Spinal cord (tissue), 10 donors: ENCODE results near the gene GRM7. TPM values are rescaled to one million over a fixed set of nuclear protein-coding genes. Genes with fewer than 3 reads are reported as not detected.
A peak's percentile ranks its signal among the peaks of the same experiment; 100 is the strongest.

ENCODE experiments used
- DNase-seq, 6 donors: peaks; one replicate each; pipeline versions ENCODE4 v3.0.0 to v3.0.0-alpha.2; 2013 to 2015; ENCODE audit warnings: low spot score in 6 of 6, low read depth in 4 of 6
- H3K27ac ChIP-seq: one replicate; pipeline ENCODE4 v1.5.1; 2013; ENCODE audit warnings: low read depth, low read length, control low read depth
- H3K27me3 ChIP-seq: one replicate; pipeline ENCODE4 v1.6.1; 2013; ENCODE audit warnings: low read length; ENCODE audit not compliant: control insufficient read depth, insufficient read depth
- H3K36me3 ChIP-seq: one replicate; pipeline ENCODE4 v1.6.1; 2013; ENCODE audit warnings: low read length; ENCODE audit not compliant: control insufficient read depth, insufficient read depth
- H3K4me1 ChIP-seq: one replicate; pipeline ENCODE4 v1.6.1; 2013; ENCODE audit warnings: low read length; ENCODE audit not compliant: control insufficient read depth, insufficient read depth
- H3K4me3 ChIP-seq: one replicate; pipeline ENCODE4 v1.5.1; 2013; ENCODE audit warnings: low read depth, low read length, control low read depth
- H3K9me3 ChIP-seq: one replicate; pipeline ENCODE4 v1.6.1; 2013; ENCODE audit warnings: low read length; ENCODE audit not compliant: control insufficient read depth, insufficient read depth
- WGBS: methylation state at CpG from one replicate; pipeline ENCODE4 v1.1.5; 2013; ENCODE audit warnings: missing lambda C conversion rate; ENCODE audit not compliant: insufficient coverage; 5-methylcytosine and 5-hydroxymethylcytosine counted together
- polyA plus RNA-seq, 2 donors: library from polyadenylated mRNA; unstranded; fragments of 120-200 nt; gene quantifications; one replicate each; pipeline ENCODE4 v1.2.1, GENCODE V29; 2013; ENCODE audit not compliant: insufficient read length in 2 of 2
- total RNA-seq, 2 donors: library from RNA; depleted of rRNA in 1 of 2; stranded (reverse); fragments of 120-200 nt in 1 of 2; fragments of >200 nt in 1 of 2; gene quantifications; one replicate each; pipeline versions ENCODE4 v1.2.3 to v1.2.4, GENCODE V29; 2013 to 2014
- donor health status: healthy.

The GRM7 gene
- total and polyA plus RNA-seq, 4 donors: 9.6 to 37.0 (median 30.3) TPM

DNA sequence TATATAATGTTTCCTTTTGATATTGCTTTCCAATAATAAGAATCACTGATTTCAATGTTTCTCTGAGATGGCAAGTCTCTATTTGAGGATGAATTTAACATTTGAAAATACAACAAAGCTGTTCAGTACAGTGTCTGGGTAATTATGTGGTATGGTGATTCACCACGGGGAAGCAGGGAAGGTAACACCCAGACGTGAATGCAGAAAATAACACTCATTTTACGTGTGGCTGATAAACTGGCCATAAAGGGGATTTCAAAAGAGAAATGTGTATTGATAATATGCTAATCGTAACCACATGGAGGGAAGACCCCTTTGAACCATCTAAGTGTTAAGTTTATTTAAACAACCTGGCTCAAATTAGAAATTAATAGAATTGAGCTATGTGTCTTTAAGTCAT, 344.6 kb downstream of the GRM7 start:
- H3K4me3 ChIP-seq: no peak overlapping the region
- no peaks in the 10 kb centered on the region for H3K27me3 ChIP-seq
- no peaks in the 10 kb centered on the region for H3K36me3 ChIP-seq
- H3K4me1 ChIP-seq: no peaks in the 10 kb centered on the region
- no peaks in the 10 kb centered on the region for H3K9me3 ChIP-seq
- WGBS: 20% methylated on average over 1 of the region's 4 CpGs
- DNase-seq: peak in 1 of 6 donors; percentile 37
- H3K27ac ChIP-seq: no peak overlapping the region

DNA sequence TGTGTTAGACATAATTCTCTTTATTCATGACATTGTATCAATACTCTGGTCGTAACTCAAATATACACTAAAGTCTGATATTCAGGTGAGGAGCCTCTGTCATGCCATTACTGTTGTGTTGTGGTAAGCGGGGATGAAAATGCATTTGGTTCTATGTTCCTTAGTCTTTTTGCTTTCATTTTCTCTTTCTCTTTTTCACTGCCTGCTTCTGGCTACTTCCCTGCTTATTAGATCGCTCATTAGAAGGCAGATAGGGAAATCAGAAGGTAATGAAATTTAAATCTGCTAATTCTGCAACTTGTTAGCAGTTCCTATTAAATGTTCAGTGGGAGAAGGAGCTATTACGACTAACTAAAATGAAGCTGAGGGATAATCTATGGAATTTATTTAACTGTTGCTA, 345.0 kb downstream of the GRM7 start:
- WGBS: no CpG with 5 or more reads among the region's 4 CpGs
- H3K27ac ChIP-seq: no peak overlapping the region

GRCh38 chr3:7207125-7207524, 346.2 kb downstream of the GRM7 start:
- H3K36me3 ChIP-seq: no peaks in the 10 kb centered on the region

More for the DNA sequence above, 345.0 kb downstream of the GRM7 start:
- Histone ChIP-seq H3K27me3 (no peaks in the 10 kb centered on the region), H3K36me3 (no peaks in the 10 kb centered on the region), H3K4me3 (no peak overlapping the region), H3K4me1 (no peaks in the 10 kb centered on the region), H3K9me3 (no peaks in the 10 kb centered on the region)
- peak in 2 of 6 donors; percentile 20 to 83 for DNase-seq

DNA sequence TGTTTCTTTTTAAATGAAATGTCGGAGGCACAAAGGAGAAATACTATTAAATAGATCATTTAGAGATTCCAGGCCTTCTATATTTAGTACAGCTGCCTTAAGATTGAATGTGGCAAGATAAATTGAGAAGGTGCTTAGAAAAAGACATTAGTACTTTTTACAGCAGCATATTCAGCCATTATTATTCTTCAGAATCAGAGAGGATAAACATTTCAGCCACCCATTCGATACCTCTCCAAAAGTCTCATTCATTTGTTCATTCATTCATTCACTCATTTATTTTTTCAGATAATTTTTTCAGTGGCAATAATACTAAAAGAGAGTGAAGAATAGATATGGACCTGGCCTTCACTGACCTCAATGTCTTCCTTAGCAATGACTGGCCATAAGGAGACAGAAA, 347.0 kb downstream of the GRM7 start:
- no peak overlapping the region for H3K27ac ChIP-seq
- no CpG with 5 or more reads among the region's 2 CpGs for WGBS
- H3K36me3 ChIP-seq: no peaks in the 10 kb centered on the region
- DNase-seq: no peak
- no peaks in the 10 kb centered on the region for H3K4me1 ChIP-seq
- no peaks in the 10 kb centered on the region for H3K9me3 ChIP-seq
- no peaks in the 10 kb centered on the region for H3K27me3 ChIP-seq
- H3K4me3 ChIP-seq: no peak overlapping the region

More at GRCh38 chr3:7207125-7207524, 346.2 kb downstream of the GRM7 start:
- Histone ChIP-seq H3K4me3 (no peak overlapping the region), H3K9me3 (no peaks in the 10 kb centered on the region), H3K27me3 (no peaks in the 10 kb centered on the region), H3K4me1 (no peaks in the 10 kb centered on the region), H3K27ac (no peak overlapping the region)
- 94% methylated on average over 2 of the region's 5 CpGs for WGBS
- DNase-seq: peak in 1 of 6 donors; percentile 51

- Histone ChIP-seq H3K36me3 (no peaks in the 10 kb centered on the region), H3K27me3 (no peaks in the 10 kb centered on the region), H3K9me3 (no peaks in the 10 kb centered on the region), H3K27ac (no peak overlapping the region), H3K4me1 (no peaks in the 10 kb centered on the region), H3K4me3 (no peak overlapping the region)
- no peak for DNase-seq
Observed at GRCh38 chr3:7209098-7209497, 348.2 kb downstream of the GRM7 start.

DNA sequence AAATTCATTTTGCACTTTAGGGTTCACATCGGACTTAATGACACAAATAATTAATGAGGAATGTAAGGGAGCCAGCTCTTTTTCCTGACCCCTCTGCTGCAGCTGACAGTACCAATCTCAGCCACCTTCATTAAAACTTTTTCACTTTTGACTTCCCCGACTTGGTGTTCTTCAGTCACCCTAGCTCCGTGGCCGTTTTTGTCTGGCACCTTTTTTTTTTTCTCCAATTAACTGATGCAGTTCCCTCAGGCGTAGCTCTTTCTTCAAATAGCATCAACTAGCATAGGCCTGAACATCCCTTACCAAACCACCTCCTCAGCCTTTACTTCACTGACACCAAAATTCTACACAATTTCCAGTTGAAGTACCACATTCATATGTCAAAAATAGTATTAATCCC, 350.8 kb downstream of the GRM7 start:
- no peak overlapping the region for H3K27ac ChIP-seq
- no peak for DNase-seq
- no peaks in the 10 kb centered on the region for H3K9me3 ChIP-seq
- H3K36me3 ChIP-seq: no peaks in the 10 kb centered on the region
- WGBS: 63% methylated on average over 5 of the region's 5 CpGs
- H3K27me3 ChIP-seq: no peaks in the 10 kb centered on the region
- no peak overlapping the region for H3K4me3 ChIP-seq
- no peaks in the 10 kb centered on the region for H3K4me1 ChIP-seq

GRCh38 chr3:7215706-7216105, 354.8 kb downstream of the GRM7 start:
- Histone ChIP-seq H3K4me3 (no peak overlapping the region), H3K9me3 (no peaks in the 10 kb centered on the region), H3K36me3 (no peaks in the 10 kb centered on the region), H3K27me3 (no peaks in the 10 kb centered on the region), H3K27ac (no peak overlapping the region), H3K4me1 (no peaks in the 10 kb centered on the region)
- DNase-seq: peak in 1 of 6 donors; percentile 90
- no CpG with 5 or more reads among the region's 3 CpGs for WGBS

- Histone ChIP-seq H3K27me3 (no peaks in the 10 kb centered on the region), H3K36me3 (no peaks in the 10 kb centered on the region), H3K4me3 (no peak overlapping the region), H3K27ac (no peak overlapping the region), H3K4me1 (no peaks in the 10 kb centered on the region), H3K9me3 (no peaks in the 10 kb centered on the region)
- no peak for DNase-seq
- WGBS: no CpG with 5 or more reads among the region's 4 CpGs
Observed at GRCh38 chr3:7226393-7226792, 365.5 kb downstream of the GRM7 start.

DNA sequence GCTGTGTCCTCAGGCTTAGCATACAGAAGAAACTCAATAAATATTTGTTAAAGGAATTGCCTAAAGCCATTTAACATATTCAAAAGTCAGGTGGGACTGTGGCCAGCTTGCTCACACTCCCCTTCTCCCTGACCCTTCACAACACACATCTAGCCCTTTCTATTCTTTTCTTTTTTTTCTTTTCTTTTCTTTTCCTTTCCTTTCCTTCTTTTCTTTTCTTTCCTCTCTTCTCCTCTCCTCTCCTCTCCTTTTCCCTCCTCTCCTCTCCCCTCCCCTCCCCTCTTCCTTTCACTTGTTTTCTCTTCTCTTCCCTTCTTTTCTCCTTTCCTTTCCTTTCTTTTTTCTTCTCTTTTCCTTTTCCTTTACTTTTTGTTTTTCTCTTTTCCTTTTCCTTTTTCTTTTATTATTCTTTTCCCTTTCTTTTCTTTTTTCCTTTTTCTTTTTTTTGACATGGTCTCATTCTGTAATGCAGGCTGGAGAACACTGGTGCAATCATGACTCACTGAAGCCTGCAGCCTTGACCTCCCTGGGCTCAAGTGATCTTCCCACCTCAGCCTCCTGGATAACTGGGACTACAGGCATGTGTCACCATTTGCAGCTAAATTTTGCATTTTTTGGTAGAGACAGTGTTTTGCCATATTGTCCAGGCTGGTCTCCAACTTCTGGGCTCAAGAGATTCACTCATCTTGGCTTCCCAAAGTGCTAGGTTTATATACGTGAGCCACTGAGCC, 377.8 kb downstream of the GRM7 start:
- Histone ChIP-seq H3K4me1 (no peaks in the 10 kb centered on the region), H3K4me3 (no peak overlapping the region), H3K36me3 (no peaks in the 10 kb centered on the region), H3K9me3 (no peaks in the 10 kb centered on the region), H3K27me3 (no peaks in the 10 kb centered on the region), H3K27ac (no peak overlapping the region)
- no peak for DNase-seq
- WGBS: no CpG with 5 or more reads among the region's 1 CpG

- Histone ChIP-seq H3K36me3 (no peaks in the 10 kb centered on the region), H3K4me3 (no peak overlapping the region), H3K9me3 (no peaks in the 10 kb centered on the region), H3K27ac (no peak overlapping the region), H3K27me3 (no peaks in the 10 kb centered on the region), H3K4me1 (no peaks in the 10 kb centered on the region)
- DNase-seq: peak in 2 of 6 donors; percentile 18 to 57
- WGBS: 37% methylated on average over 3 of the region's 4 CpGs
Observed at GRCh38 chr3:7241584-7242302, 380.8 kb downstream of the GRM7 start.
